ENCODE results near the gene LRRN1. TPM values are rescaled to one million over a fixed set of nuclear protein-coding genes. Genes with fewer than 3 reads are reported as not detected.

LRRN1 gene
- polyA plus RNA-seq, 1 donor from 2014 or later, result 24.5 TPM

DNA sequence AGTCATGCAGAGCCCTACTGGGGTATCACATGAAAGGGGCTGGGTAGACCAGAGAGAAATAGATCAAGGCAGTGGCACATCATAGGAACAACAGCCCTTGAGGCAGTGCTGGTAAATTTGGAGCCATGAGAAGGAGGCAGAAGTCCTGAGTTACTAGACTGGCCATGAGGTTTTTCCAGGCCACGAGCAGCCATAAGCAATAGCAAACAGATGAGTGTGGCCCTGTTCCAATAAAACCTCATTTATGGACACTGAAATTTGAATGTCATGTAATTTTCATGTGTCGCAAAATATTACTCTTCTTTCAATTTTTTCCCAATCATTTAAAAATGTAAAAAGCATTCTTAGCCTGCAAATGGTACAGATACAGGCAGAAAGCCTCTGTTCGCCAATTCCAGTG is 28.1 kb upstream of the LRRN1 start:
- no peak overlapping the region for H3K9ac ChIP-seq (ENCODE audit: low read length)
- no peak overlapping the region for H3K4me3 ChIP-seq (ENCODE audit: low read length)
- TF ChIP-seq, protein P1, sequence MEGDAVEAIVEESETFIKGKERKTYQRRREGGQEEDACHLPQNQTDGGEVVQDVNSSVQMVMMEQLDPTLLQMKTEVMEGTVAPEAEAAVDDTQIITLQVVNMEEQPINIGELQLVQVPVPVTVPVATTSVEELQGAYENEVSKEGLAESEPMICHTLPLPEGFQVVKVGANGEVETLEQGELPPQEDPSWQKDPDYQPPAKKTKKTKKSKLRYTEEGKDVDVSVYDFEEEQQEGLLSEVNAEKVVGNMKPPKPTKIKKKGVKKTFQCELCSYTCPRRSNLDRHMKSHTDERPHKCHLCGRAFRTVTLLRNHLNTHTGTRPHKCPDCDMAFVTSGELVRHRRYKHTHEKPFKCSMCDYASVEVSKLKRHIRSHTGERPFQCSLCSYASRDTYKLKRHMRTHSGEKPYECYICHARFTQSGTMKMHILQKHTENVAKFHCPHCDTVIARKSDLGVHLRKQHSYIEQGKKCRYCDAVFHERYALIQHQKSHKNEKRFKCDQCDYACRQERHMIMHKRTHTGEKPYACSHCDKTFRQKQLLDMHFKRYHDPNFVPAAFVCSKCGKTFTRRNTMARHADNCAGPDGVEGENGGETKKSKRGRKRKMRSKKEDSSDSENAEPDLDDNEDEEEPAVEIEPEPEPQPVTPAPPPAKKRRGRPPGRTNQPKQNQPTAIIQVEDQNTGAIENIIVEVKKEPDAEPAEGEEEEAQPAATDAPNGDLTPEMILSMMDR (IDR thresholded peaks at IDR 0.05; ENCODE audit: poor library complexity, severe bottlenecking), result no peak
- TF ChIP-seq SMC3 (conservative IDR thresholded peaks at IDR 0.05; ENCODE audit: poor library complexity) (no peak), EP300 (conservative IDR thresholded peaks at IDR 0.05; ENCODE audit: poor library complexity, severe bottlenecking) (no peak), MXI1 (conservative IDR thresholded peaks at IDR 0.05; ENCODE audit: poor library complexity, severe bottlenecking) (no peak), TAF1 (IDR thresholded peaks at IDR 0.05; ENCODE audit: low read depth) (no peak), POLR2AphosphoS5 (IDR thresholded peaks at IDR 0.05) (no peak), RAD21 (conservative IDR thresholded peaks at IDR 0.05) (no peak), EZH2 (IDR thresholded peaks at IDR 0.05; ENCODE audit: borderline replicate concordance, insufficient read depth, low read length, poor library complexity, severe bottlenecking) (no peak)
- TF ChIP-seq, protein P2, sequence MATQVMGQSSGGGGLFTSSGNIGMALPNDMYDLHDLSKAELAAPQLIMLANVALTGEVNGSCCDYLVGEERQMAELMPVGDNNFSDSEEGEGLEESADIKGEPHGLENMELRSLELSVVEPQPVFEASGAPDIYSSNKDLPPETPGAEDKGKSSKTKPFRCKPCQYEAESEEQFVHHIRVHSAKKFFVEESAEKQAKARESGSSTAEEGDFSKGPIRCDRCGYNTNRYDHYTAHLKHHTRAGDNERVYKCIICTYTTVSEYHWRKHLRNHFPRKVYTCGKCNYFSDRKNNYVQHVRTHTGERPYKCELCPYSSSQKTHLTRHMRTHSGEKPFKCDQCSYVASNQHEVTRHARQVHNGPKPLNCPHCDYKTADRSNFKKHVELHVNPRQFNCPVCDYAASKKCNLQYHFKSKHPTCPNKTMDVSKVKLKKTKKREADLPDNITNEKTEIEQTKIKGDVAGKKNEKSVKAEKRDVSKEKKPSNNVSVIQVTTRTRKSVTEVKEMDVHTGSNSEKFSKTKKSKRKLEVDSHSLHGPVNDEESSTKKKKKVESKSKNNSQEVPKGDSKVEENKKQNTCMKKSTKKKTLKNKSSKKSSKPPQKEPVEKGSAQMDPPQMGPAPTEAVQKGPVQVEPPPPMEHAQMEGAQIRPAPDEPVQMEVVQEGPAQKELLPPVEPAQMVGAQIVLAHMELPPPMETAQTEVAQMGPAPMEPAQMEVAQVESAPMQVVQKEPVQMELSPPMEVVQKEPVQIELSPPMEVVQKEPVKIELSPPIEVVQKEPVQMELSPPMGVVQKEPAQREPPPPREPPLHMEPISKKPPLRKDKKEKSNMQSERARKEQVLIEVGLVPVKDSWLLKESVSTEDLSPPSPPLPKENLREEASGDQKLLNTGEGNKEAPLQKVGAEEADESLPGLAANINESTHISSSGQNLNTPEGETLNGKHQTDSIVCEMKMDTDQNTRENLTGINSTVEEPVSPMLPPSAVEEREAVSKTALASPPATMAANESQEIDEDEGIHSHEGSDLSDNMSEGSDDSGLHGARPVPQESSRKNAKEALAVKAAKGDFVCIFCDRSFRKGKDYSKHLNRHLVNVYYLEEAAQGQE (IDR thresholded peaks at IDR 0.05; ENCODE audit: borderline replicate concordance), result no peak
- no peak overlapping the region for H3K27ac ChIP-seq (ENCODE audit: low read length)
- no peaks in the 10 kb centered on the region for H3K36me3 ChIP-seq (ENCODE audit: insufficient read depth, low read length)
- peaks cover 2% of the 10 kb centered on the region for H3K9me3 ChIP-seq (ENCODE audit: low read length)
- no peaks in the 10 kb centered on the region for H4K20me1 ChIP-seq (ENCODE audit: insufficient read depth)
- no peak overlapping the region for H3K4me2 ChIP-seq (ENCODE audit: low read length)
- H3K9me2 ChIP-seq (ENCODE audit: insufficient read depth, low read length), result no peaks in the 10 kb centered on the region
- H3K27me3 ChIP-seq (ENCODE audit: insufficient read depth, low read depth, low read length), result no peaks in the 10 kb centered on the region
- H3K79me2 ChIP-seq (replicated peaks; ENCODE audit: insufficient read depth, low read length), result no peaks in the 10 kb centered on the region
- no peak overlapping the region for H2AFZ ChIP-seq (ENCODE audit: low read depth, low read length)
- H3F3A ChIP-seq (ENCODE audit: insufficient read depth, low read length, poor library complexity, severe bottlenecking), result no peaks in the 10 kb centered on the region

DNA sequence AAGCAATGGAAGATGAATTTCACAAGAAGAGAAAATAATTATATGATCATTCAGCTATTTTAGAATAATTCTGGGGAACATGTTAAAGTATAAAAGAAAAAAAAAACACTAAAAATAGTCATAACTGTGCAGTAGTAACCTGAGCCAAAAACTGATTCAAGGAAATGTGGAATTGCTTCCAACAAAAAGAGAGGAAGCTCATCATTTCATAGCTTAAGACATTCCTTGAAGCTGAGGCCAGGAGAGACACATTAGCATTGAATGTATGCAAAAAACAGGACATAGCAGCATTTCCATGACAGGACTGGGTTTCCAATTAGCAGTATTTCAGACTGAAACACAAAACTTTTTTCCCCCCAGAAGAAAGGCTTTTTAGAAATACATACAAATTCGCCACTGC is 27.7 kb upstream of the LRRN1 start:
- TF ChIP-seq EZH2 (IDR thresholded peaks at IDR 0.05; ENCODE audit: borderline replicate concordance, insufficient read depth, low read length, poor library complexity, severe bottlenecking), result no peak
- TF ChIP-seq EP300 (conservative IDR thresholded peaks at IDR 0.05; ENCODE audit: poor library complexity, severe bottlenecking), result no peak
- TF ChIP-seq RAD21 (conservative IDR thresholded peaks at IDR 0.05), result no peak
- TF ChIP-seq SMC3 (conservative IDR thresholded peaks at IDR 0.05; ENCODE audit: poor library complexity), result no peak
- TF ChIP-seq, protein P1 (IDR thresholded peaks at IDR 0.05; ENCODE audit: poor library complexity, severe bottlenecking), result no peak
- TF ChIP-seq MXI1 (conservative IDR thresholded peaks at IDR 0.05; ENCODE audit: poor library complexity, severe bottlenecking), result no peak
- no peak for TF ChIP-seq TAF1 (IDR thresholded peaks at IDR 0.05; ENCODE audit: low read depth)
- TF ChIP-seq, protein P2 (IDR thresholded peaks at IDR 0.05; ENCODE audit: borderline replicate concordance), result no peak
- no peak for TF ChIP-seq POLR2AphosphoS5 (IDR thresholded peaks at IDR 0.05)
- Histone ChIP-seq H3K27ac (ENCODE audit: low read length) (no peak overlapping the region), H3K4me3 (ENCODE audit: low read length) (no peak overlapping the region), H2AFZ (ENCODE audit: low read depth, low read length) (no peak overlapping the region), H3K79me2 (replicated peaks; ENCODE audit: insufficient read depth, low read length) (no peaks in the 10 kb centered on the region), H3K27me3 (ENCODE audit: insufficient read depth, low read depth, low read length) (no peaks in the 10 kb centered on the region), H4K20me1 (ENCODE audit: insufficient read depth) (no peaks in the 10 kb centered on the region), H3F3A (ENCODE audit: insufficient read depth, low read length, poor library complexity, severe bottlenecking) (no peaks in the 10 kb centered on the region), H3K9me3 (ENCODE audit: low read length) (peaks cover 7% of the 10 kb centered on the region), H3K36me3 (ENCODE audit: insufficient read depth, low read length) (no peaks in the 10 kb centered on the region), H3K4me2 (ENCODE audit: low read length) (no peak overlapping the region), H3K9me2 (ENCODE audit: insufficient read depth, low read length) (no peaks in the 10 kb centered on the region), H3K9ac (ENCODE audit: low read length) (no peak overlapping the region)

Data from neural cell (in vitro differentiated cells).